HG02943 (cell line): ENCODE measurements around the gene ABCG1.

Source experiments
- ATAC-seq: cut with Tn5 transposase; IDR thresholded peaks from one replicate; pipeline ENCODE4 v1.9.1; 2021; ENCODE audit warnings: mild to moderate bottlenecking, low read depth, moderate library complexity; ENCODE audit not compliant: unreplicated experiment

The ABCG1 gene

GRCh38 chr21:42191696-42192595 is 27.0 kb upstream of the ABCG1 start:
- ATAC-seq = no peak

- ATAC-seq = no peak
These were observed 25.7 kb upstream of the ABCG1 start for GRCh38 chr21:42193131-42193671.

- ATAC-seq = no peak
These were observed 25.2 kb upstream of the ABCG1 start for GRCh38 chr21:42193721-42194120.

GRCh38 chr21:42194863-42195262 is 24.1 kb upstream of the ABCG1 start:
- no peak for ATAC-seq

- ATAC-seq = no peak
These were observed 23.4 kb upstream of the ABCG1 start for GRCh38 chr21:42195378-42196031.

- ATAC-seq = no peak
These were observed 19.7 kb upstream of the ABCG1 start for GRCh38 chr21:42198929-42199867.

GRCh38 chr21:42199868-42200463 is 19.0 kb upstream of the ABCG1 start:
- no peak for ATAC-seq

GRCh38 chr21:42200906-42201614 is 17.9 kb upstream of the ABCG1 start:
- ATAC-seq = no peak

GRCh38 chr21:42201615-42202161 is 17.3 kb upstream of the ABCG1 start:
- no peak for ATAC-seq

GRCh38 chr21:42202321-42202720 is 16.6 kb upstream of the ABCG1 start:
- ATAC-seq = no peak

- ATAC-seq = no peak
These were observed 15.6 kb upstream of the ABCG1 start for GRCh38 chr21:42203321-42203720.

GRCh38 chr21:42203936-42204335 is 15.0 kb upstream of the ABCG1 start:
- ATAC-seq = no peak

- ATAC-seq = no peak
These were observed 11.5 kb upstream of the ABCG1 start for GRCh38 chr21:42207426-42207825.

- ATAC-seq = no peak
These were observed 10.9 kb upstream of the ABCG1 start for GRCh38 chr21:42208036-42208435.

GRCh38 chr21:42208801-42209490 is 10.0 kb upstream of the ABCG1 start:
- no peak for ATAC-seq

GRCh38 chr21:42209801-42210479 is 9.0 kb upstream of the ABCG1 start:
- ATAC-seq = no peak

GRCh38 chr21:42212266-42212665 is 6.7 kb upstream of the ABCG1 start:
- ATAC-seq = no peak
